DMS 273 (cell line): Measurements from ENCODE around the gene TFRC.
"Not testable (repeated sequence)": the region's sequence is repeated elsewhere in the genome, so short reads cannot be mapped to it uniquely, and the experiment has no call there.

Experiments
- DNase-seq: peaks from one replicate; lab custom pipeline; 2025; ENCODE audit not compliant: unreplicated experiment; lab: John Stamatoyannopoulos, UW

Gene TFRC

GRCh38 chr3:196081834-196082618 lies at the start of gene TFRC:
TSS of gene TFRC (minus strand) at chr3:196082090. CDS start at chr3:196077099, 4,991 bp downstream.
- peak; percentile 100 for DNase-seq

GRCh38 chr3:196128172-196128843 lies 46.4 kb upstream of the TFRC start:
- no peak for DNase-seq

- DNase-seq, result no peak
Measured at GRCh38 chr3:196127308-196128040, 45.6 kb upstream of the TFRC start.

GRCh38 chr3:196124608-196125007 lies 42.7 kb upstream of the TFRC start:
- DNase-seq, result no peak

GRCh38 chr3:196122688-196123046 lies 40.8 kb upstream of the TFRC start:
- DNase-seq, result no peak

GRCh38 chr3:196122021-196122687 lies 40.3 kb upstream of the TFRC start:
- no peak for DNase-seq

- DNase-seq, result no peak
Measured at GRCh38 chr3:196121066-196121465, 39.2 kb upstream of the TFRC start.

GRCh38 chr3:196120291-196120951 lies 38.5 kb upstream of the TFRC start:
- no peak for DNase-seq

GRCh38 chr3:196117809-196118208 lies 35.9 kb upstream of the TFRC start:
- DNase-seq, result no peak

- DNase-seq, result no peak
Measured at GRCh38 chr3:196115678-196116083, 33.8 kb upstream of the TFRC start.

- DNase-seq, result no peak
Measured at GRCh38 chr3:196111939-196112386, 30.1 kb upstream of the TFRC start.

GRCh38 chr3:196108075-196108743 lies 26.3 kb upstream of the TFRC start:
- DNase-seq, result no peak

GRCh38 chr3:196104707-196105106 lies 22.8 kb upstream of the TFRC start:
- DNase-seq, result not testable (repeated sequence)

GRCh38 chr3:196098365-196098980 lies 16.6 kb upstream of the TFRC start:
- not testable (repeated sequence) for DNase-seq

GRCh38 chr3:196097373-196098154 lies 15.7 kb upstream of the TFRC start:
- no peak for DNase-seq

- DNase-seq, result peak; percentile 48
Measured at GRCh38 chr3:196096382-196096953, 14.6 kb upstream of the TFRC start.

- DNase-seq, result peak; percentile 53
Measured at GRCh38 chr3:196093317-196094111, 11.6 kb upstream of the TFRC start.

- DNase-seq, result no peak
Measured at GRCh38 chr3:196087906-196088305, 6.0 kb upstream of the TFRC start.
